ENCODE results near the gene KNSTRN. TPM values are rescaled to one million over a fixed set of nuclear protein-coding genes. Genes with fewer than 3 reads are reported as not detected.

KNSTRN gene
- total and polyA plus RNA-seq, 2 of the 13 experiments (the other 11 are each of a cell fraction or from before 2014, with no cell fraction given): 20.3 to 62.3 TPM

DNA sequence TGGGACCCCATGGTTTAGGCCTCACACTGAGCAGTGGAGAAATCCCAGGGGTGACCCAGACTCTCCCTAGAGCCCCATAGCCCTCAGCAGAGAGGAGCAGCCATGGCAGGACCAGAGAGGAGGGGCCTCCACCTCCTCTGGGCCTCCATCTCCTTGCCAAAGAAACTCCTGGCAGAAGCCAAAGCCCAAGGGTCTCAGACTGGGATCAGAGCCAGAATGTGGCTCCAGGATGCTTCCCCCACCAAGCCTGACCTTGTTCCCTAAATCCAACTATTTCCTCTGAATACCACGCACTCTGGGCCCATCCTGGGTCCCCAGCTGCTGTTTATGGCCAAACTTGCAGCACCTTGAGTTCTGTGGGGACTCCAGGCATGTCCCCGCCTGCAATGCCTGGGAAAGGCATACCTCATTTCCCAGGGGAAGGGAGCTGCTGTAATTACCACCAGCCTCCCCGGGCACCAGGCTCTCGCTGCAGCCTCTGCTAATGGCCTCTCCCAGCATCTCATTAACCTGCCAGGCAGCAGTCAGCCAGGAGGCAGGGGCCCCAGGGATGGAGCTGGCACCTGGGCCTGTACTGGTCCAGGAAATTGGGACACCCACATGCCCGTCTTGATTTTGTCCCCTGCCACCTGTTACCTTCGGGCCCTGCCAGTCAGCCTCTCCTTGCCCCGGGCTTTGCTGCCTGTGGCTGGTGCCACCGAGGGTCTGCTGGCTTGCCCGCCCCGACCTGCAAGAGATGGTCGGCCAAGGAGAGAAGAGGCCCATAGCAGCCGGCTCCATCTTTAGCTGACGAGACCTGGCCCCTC is 46.4 kb upstream of the KNSTRN start:
- in situ Hi-C loops (cut with HindIII; ENCODE audit: extremely low pct_ligation_motif_present, low pct_unique_long_range_greater_than_20kb): no loop called here
- H3K4me3 ChIP-seq (replicated peaks in 1 of 3; ENCODE audit: insufficient read depth in 1 of 3, low read depth in 2 of 3, low read length in 3 of 3): no peak overlapping the region
- DNase-seq (ENCODE audit: low spot score) (no peak), ATAC-seq (no peak), FAIRE-seq (no peak)
- CTCF ChIA-PET (ENCODE audit: low intra/inter-chr PET ratio, low total read pairs): no interaction called here
- 85% methylated on average over 5 of the region's 13 CpGs for WGBS (ENCODE audit: low lambda C conversion rate)
- H3K79me2 ChIP-seq (ENCODE audit: insufficient read depth, low read length): no peaks in the 10 kb centered on the region
- no peak for TF ChIP-seq ZSCAN31 (CRISPR knock-in tag; IDR thresholded peaks at IDR 0.05; ENCODE audit: low read depth)
- no peak for TF ChIP-seq ZBTB1 (CRISPR knock-in tag; IDR thresholded peaks at IDR 0.05; ENCODE audit: borderline replicate concordance)
- no peak for TF ChIP-seq ZMAT3 (CRISPR knock-in tag; conservative IDR thresholded peaks at IDR 0.05)
- TF ChIP-seq, protein P1, sequence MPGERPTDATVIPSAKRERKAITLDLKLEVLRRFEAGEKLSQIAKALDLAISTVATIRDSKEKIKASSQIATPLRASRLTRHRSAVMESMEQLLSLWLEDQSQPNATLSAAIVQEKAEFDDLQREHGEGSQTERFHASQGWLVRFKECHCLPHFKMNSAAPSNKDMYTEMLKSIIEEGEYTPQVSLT (CRISPR knock-in tag; IDR thresholded peaks at IDR 0.05; ENCODE audit: borderline replicate concordance, low read depth): no peak
- TF ChIP-seq ZNF777 (CRISPR knock-in tag; IDR thresholded peaks at IDR 0.05): no peak
- TF ChIP-seq, protein P2, sequence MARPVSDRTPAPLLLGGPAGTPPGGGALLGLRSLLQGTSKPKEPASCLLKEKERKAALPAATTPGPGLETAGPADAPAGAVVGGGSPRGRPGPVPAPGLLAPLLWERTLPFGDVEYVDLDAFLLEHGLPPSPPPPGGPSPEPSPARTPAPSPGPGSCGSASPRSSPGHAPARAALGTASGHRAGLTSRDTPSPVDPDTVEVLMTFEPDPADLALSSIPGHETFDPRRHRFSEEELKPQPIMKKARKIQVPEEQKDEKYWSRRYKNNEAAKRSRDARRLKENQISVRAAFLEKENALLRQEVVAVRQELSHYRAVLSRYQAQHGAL (CRISPR knock-in tag; IDR thresholded peaks at IDR 0.05; ENCODE audit: not compliant biosample characterization): no peak
- intact Hi-C loops (cut with micrococcal nuclease; ENCODE audit: unreplicated experiment): no loop called here
- no peaks in the 10 kb centered on the region; a peak in 1 of 5 replicates for H3K36me3 ChIP-seq (replicated peaks in 1 of 2; ENCODE audit: control insufficient read depth in 1 of 2, insufficient read depth in 2 of 2, low read length in 2 of 2)
- H3K4me1 ChIP-seq (ENCODE audit: insufficient read depth, low read length): peaks cover 36% of the 10 kb centered on the region
- H4K20me1 ChIP-seq (ENCODE audit: insufficient read depth, low read length): peaks cover 4% of the 10 kb centered on the region; the same call in 1 of the 2 replicates
- no peaks in the 10 kb centered on the region for H3K27me3 ChIP-seq (ENCODE audit: control insufficient read depth in 1 of 2, insufficient read depth in 2 of 2, low read length in 2 of 2)
- no peak overlapping the region for H3K27ac ChIP-seq (ENCODE audit: extremely low read length, insufficient read depth, low read length)
- H2AFZ ChIP-seq (ENCODE audit: low read length): no peak overlapping the region
- H3K4me2 ChIP-seq (ENCODE audit: low read depth, low read length): no peak overlapping the region
- no TSS peak for BruUV-seq (replicated peaks)
- H3K9me3 ChIP-seq (ENCODE audit: low read length): no peaks in the 10 kb centered on the region
- H3K9ac ChIP-seq (ENCODE audit: insufficient read depth, low read depth, low read length): no peak overlapping the region
- POLR2A ChIA-PET: no interaction called here

DNA sequence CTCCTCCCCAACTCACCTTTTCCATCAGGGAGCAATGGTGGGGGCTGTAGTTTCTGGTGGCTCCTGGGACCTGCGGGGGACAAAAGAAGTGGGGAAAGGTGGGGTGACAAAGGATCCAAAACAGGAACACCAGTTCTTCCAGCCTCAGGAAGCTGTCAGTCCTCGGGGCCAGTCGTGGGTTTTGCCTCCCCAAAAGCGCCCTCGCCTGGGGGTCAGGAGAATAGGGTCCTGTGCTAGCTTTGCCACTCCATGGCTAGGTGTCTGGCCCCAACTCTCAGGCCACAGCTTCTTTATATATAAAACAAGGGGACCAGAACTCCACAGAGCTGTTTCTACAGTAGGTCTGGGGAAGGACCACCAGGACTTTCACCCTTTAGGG is 45.8 kb upstream of the KNSTRN start:
- in situ Hi-C loops (cut with HindIII; ENCODE audit: extremely low pct_ligation_motif_present, low pct_unique_long_range_greater_than_20kb) (no loop called here), intact Hi-C loops (cut with micrococcal nuclease; ENCODE audit: unreplicated experiment) (no loop called here)
- H3K27me3 ChIP-seq (ENCODE audit: control insufficient read depth in 1 of 2, insufficient read depth in 2 of 2, low read length in 2 of 2): no peaks in the 10 kb centered on the region
- H3K36me3 ChIP-seq (replicated peaks in 1 of 2; ENCODE audit: control insufficient read depth in 1 of 2, insufficient read depth in 2 of 2, low read length in 2 of 2): no peaks in the 10 kb centered on the region; a peak in 1 of 5 replicates
- POLR2A ChIA-PET: no interaction called here
- ATAC-seq (no peak), FAIRE-seq (no peak), DNase-seq (ENCODE audit: low spot score) (no peak)
- H3K4me2 ChIP-seq (ENCODE audit: low read depth, low read length): no peak overlapping the region
- no peaks in the 10 kb centered on the region for H3K79me2 ChIP-seq (ENCODE audit: insufficient read depth, low read length)
- H3K9me3 ChIP-seq (ENCODE audit: low read length): no peaks in the 10 kb centered on the region
- H3K27ac ChIP-seq (ENCODE audit: extremely low read length, insufficient read depth, low read length): no peak overlapping the region
- 62% methylated on average over 5 of the region's 5 CpGs for WGBS (ENCODE audit: low lambda C conversion rate)
- peaks cover 4% of the 10 kb centered on the region; the same call in 1 of the 2 replicates for H4K20me1 ChIP-seq (ENCODE audit: insufficient read depth, low read length)
- no peak overlapping the region for H3K9ac ChIP-seq (ENCODE audit: insufficient read depth, low read depth, low read length)
- no peak overlapping the region for H3K4me3 ChIP-seq (replicated peaks in 1 of 3; ENCODE audit: insufficient read depth in 1 of 3, low read depth in 2 of 3, low read length in 3 of 3)
- H2AFZ ChIP-seq (ENCODE audit: low read length): no peak overlapping the region
- H3K4me1 ChIP-seq (ENCODE audit: insufficient read depth, low read length): peaks cover 40% of the 10 kb centered on the region
- no peak for TF ChIP-seq ATAD3A (CRISPR knock-in tag; IDR thresholded peaks at IDR 0.05)
- TF ChIP-seq ZNF224 (CRISPR knock-in tag; IDR thresholded peaks at IDR 0.05): no peak
- no peak for TF ChIP-seq CBX1 (IDR thresholded peaks at IDR 0.05; ENCODE audit: low read depth)
- no peak for TF ChIP-seq BCL6 (CRISPR knock-in tag; IDR thresholded peaks at IDR 0.05)
- TF ChIP-seq ZBTB1 (CRISPR knock-in tag; IDR thresholded peaks at IDR 0.05; ENCODE audit: borderline replicate concordance): no peak
- no peak for TF ChIP-seq E2F1 (CRISPR knock-in tag; IDR thresholded peaks at IDR 0.05)
- no peak for TF ChIP-seq ZNF878 (CRISPR knock-in tag; IDR thresholded peaks at IDR 0.05)
- TF ChIP-seq SCMH1 (CRISPR knock-in tag; IDR thresholded peaks at IDR 0.05; ENCODE audit: borderline replicate concordance): no peak
- no TSS peak for BruUV-seq (replicated peaks)
- CTCF ChIA-PET (ENCODE audit: low intra/inter-chr PET ratio, low total read pairs): no interaction called here
